GM20431 (cell line): ENCODE measurements around the gene PAX3.
"Not testable (repeated sequence)": the region's sequence is repeated elsewhere in the genome, so short reads cannot be mapped to it uniquely, and the experiment has no call there.

Experiments
- in situ Hi-C: fragments of 300-500 bp; cut with MseI, MboI; formaldehyde crosslinking; loops from one replicate; pipeline ENCODE4 v1.15.0; 2020; ENCODE audit warnings: low sequenced_read_pairs; ENCODE audit not compliant: unreplicated experiment

Gene PAX3

GRCh38 chr2:222167762-222168161 is 131.0 kb downstream of the PAX3 start:
- in situ Hi-C loops: no loop called here

- in situ Hi-C loops: no loop called here
These were observed 137.9 kb downstream of the PAX3 start for GRCh38 chr2:222160944-222161343.

GRCh38 chr2:222160125-222160524 is 138.7 kb downstream of the PAX3 start:
- in situ Hi-C loops: no loop called here

- in situ Hi-C loops: no loop called here
These were observed 139.6 kb downstream of the PAX3 start for GRCh38 chr2:222159221-222159620.

GRCh38 chr2:222155003-222155664 is 143.7 kb downstream of the PAX3 start:
- in situ Hi-C loops: not testable (repeated sequence)
